RWPE1 (cell line): Measurements from ENCODE around the gene ADPRH.

Experiments used
- CTCF ChIA-PET: fragments of 350-600 bp; sonication (Branson Sonifier 250); formaldehyde crosslinking; extraction: SDS; loops from one replicate; lab custom pipeline; 2021; lab: Yijun Ruan, JAX
- POLR2A ChIA-PET: fragments of 400-600 bp; formaldehyde crosslinking; extraction: SDS; loops from one replicate; lab custom pipeline; 2020; ENCODE audit warnings: antibody characterized with exemption; ENCODE audit not compliant: low non-redundant PET; lab: Yijun Ruan, JAX
- DNase-seq: peaks from one replicate; pipeline ENCODE4 v3.0.0; 2012; ENCODE audit warnings: low spot score
- H3K27ac ChIP-seq: fragments of 450-650 bp; 2 replicates; pipeline ENCODE4 v1.5.1; 2017
- TF ChIP-seq, protein P1 (sequence below): fragments of 450-650 bp; conservative IDR thresholded peaks from 2 replicates; pipeline ENCODE4 v1.5.1; 2017; ENCODE audit warnings: low read depth, mild to moderate bottlenecking

Gene ADPRH

DNA sequence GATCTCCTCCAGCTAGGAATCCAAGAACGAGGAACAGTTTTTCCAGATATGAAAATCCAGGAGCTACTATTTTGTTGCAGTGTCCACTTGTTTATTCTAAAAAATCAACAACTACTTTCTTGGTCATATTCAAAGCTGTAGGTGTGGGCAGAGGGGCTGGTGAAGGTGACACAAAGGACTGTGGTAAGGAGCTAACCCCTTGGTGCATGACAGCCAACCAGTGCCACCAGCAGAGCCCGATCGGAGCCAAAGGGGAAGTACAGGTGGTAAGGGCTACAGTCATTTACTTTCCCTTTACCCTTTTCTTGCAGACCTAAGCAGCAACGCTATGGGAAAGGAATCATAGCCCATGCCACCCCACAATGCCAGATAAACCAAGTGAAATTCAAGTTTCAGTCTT, 49.1 kb downstream of the ADPRH start:
- TF ChIP-seq, protein P1, sequence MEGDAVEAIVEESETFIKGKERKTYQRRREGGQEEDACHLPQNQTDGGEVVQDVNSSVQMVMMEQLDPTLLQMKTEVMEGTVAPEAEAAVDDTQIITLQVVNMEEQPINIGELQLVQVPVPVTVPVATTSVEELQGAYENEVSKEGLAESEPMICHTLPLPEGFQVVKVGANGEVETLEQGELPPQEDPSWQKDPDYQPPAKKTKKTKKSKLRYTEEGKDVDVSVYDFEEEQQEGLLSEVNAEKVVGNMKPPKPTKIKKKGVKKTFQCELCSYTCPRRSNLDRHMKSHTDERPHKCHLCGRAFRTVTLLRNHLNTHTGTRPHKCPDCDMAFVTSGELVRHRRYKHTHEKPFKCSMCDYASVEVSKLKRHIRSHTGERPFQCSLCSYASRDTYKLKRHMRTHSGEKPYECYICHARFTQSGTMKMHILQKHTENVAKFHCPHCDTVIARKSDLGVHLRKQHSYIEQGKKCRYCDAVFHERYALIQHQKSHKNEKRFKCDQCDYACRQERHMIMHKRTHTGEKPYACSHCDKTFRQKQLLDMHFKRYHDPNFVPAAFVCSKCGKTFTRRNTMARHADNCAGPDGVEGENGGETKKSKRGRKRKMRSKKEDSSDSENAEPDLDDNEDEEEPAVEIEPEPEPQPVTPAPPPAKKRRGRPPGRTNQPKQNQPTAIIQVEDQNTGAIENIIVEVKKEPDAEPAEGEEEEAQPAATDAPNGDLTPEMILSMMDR: no peak
- ChIA-PET POLR2A (no interaction called here), CTCF (interaction anchor here (0.6 kb wide), 1 partner anchor 27 kb away, joined by 3 read pairs; no protein-coding TSS in a partner anchor)
- DNase-seq: no peak
- H3K27ac ChIP-seq: no peak overlapping the region

DNA sequence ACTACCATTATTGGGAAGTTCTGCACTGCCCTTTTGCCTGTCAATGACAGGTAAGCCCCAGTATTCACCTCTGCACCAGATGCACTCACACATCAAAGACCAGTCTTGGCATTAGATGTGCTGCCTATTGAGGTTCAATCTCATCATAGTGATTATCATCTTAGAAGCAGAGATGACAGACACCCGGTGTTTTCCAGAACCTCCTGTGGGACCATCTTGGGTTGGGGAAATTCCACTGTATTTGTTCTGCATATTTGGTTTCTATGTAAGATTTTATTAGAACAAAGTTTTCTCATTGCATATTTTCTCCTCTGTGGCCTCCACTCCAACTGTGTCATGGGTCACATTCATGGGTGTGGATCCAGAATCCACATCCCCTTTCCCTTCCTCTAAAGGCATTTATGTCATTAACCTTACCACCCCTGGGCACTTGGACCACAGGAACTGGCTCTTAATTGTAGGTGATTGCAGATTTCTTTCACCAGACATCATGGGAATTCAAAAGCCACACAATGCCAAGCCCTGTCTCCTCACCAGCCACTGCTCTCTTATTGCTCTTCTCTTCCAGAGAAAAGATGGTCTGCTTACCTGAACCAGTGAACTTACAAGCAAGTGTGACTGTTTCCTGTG, 49.6 kb downstream of the ADPRH start:
- POLR2A ChIA-PET: no interaction called here
- no peak overlapping the region for H3K27ac ChIP-seq
- CTCF ChIA-PET: interaction anchor here (0.6 kb wide), 1 partner anchor 27 kb away, joined by 3 read pairs; no protein-coding TSS in a partner anchor

DNA sequence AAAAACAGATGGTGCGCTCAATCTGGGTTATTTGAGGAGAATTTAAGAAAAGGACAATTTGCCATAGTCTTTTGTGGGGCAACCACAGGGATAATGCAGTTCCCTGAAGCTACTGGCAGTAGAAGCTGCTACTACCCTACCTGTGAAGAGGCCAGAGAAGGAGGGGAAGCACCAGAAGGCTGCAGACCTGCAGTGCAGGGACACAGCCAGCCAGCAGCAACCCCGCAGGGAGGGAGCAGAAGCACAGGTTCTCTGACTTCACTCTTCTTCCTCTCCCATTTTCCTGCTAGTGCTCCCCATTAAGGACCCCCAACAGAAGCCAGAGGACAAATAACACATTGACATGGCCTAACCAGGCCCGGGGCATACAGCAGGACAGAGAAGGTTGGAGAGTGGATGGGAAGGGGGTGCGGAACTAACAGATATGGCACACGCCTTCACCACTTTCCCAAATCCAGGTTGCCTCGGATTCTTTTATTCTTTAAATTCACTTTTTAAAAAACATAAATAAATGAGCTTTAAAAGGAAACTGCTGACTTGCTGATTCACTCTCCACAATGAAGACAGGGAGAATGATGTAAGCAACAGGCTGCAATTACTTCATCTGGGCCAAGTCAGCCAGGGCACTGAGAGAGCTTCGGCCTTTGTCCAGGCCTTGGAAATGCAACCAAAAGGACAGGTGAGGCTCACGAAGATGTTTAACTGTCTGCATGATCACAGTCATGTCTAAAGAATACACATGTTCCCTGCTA, 51.0 kb downstream of the ADPRH start:
- DNase-seq: no peak
- H3K27ac ChIP-seq: no peak overlapping the region
- POLR2A ChIA-PET: no interaction called here
- CTCF ChIA-PET: interaction anchor here (0.7 kb wide), 1 partner anchor 13 kb away, joined by 3 read pairs; no protein-coding TSS in a partner anchor
- TF ChIP-seq, protein P1: no peak

More for the DNA sequence above, 49.6 kb downstream of the ADPRH start:
- no peak for DNase-seq
- TF ChIP-seq, protein P1: no peak

DNA sequence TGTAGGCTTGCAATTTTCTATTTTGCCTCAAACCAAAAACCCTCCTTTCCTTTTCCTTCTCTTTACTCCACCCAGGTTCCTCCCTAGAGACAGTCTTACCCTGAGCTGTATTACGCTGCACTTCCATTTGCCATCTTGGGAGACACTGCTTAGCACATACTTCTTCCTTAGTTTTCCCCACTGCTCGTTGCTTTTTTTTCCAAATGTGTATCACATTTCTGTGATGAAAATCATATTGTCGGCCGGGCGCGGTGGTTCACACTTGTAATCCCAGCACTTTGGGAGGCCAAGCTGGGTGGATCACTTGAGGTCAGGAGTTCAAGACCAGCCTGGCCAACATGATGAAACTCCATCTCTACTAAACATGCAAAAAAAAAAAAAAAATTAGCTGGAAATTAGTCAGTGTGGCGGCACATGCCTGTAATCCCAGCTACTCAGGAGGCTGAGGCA, 51.6 kb downstream of the ADPRH start:
- TF ChIP-seq, protein P1: no peak
- ChIA-PET CTCF (interaction anchor here (0.6 kb wide), 1 partner anchor 386 kb away, joined by 3 read pairs; no protein-coding TSS in a partner anchor), POLR2A (no interaction called here)
- H3K27ac ChIP-seq: no peak overlapping the region
- DNase-seq: no peak

DNA sequence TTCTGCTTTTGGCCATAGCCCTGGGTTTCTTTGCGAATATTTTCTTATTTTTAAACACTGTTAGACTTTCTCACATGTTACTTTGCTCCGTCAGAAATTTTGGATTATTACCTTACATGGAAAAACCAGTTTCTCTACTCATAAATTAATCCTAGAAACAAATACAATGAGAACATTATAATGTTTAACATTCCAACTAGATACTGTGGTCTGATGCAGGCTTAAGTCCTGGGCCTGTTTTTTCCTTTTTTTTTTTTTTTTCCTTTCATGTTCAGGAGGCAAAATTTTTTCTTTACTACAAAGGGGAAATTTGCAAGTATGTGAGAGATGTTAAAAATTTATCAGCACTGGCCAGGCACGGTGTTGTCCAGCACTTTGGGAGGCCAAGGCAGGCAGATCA, 52.2 kb downstream of the ADPRH start:
- CTCF ChIA-PET: interaction anchor here (0.6 to 0.7 kb wide), 2 partner anchors 11 to 386 kb away, joined by 3 to 5 read pairs; no protein-coding TSS in a partner anchor
- TF ChIP-seq, protein P1: no peak
- no peak overlapping the region for H3K27ac ChIP-seq
- POLR2A ChIA-PET: no interaction called here
- DNase-seq: no peak

DNA sequence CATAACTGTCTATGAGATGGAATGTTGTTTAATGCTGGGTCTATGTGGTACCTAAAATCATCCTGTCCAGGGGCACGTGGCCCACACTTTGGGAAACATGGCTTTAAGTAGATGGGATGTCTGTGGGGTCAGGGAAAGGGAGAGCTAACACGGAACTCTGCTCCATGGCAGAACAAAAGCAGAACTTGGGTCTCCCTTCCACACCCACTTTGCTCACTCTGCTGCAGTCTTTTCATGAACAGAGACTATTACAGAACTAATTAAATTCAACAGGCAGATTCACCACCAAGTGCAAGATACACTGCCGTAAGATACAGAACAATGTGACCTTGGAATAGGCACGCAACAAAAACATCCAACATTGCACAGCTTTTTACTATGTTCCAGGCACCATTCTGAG, 52.9 kb downstream of the ADPRH start:
- H3K27ac ChIP-seq: no peak overlapping the region
- TF ChIP-seq, protein P1: no peak
- no peak for DNase-seq
- POLR2A ChIA-PET: no interaction called here
- CTCF ChIA-PET: interaction anchor here (0.7 kb wide), 1 partner anchor 12 kb away, joined by 5 read pairs; no protein-coding TSS in a partner anchor
